Effector memory CD8-positive, alpha-beta T cell (primary cell): Measurements from ENCODE around the gene PUS7.
"Not testable (repeated sequence)": the region's sequence is repeated elsewhere in the genome, so short reads cannot be mapped to it uniquely, and the experiment has no call there.

ENCODE experiments used
- ATAC-seq: fragments of 150-1000 bp; cut with Tn5 transposase; replicated peaks from 2 replicates; pipeline ENCODE4 v1.10.0; 2021; ENCODE audit warnings: mild to moderate bottlenecking, moderate library complexity
- DNase-seq, 3 experiments: peaks; one replicate each; pipeline ENCODE4 v3.0.0; 2021
- H3K27ac Mint-ChIP-seq, 2 donors: one replicate each; pipeline ENCODE4 v1.8.0; 2022; ENCODE audit warnings: mild to moderate bottlenecking in 2 of 2, mixed read lengths in 2 of 2, moderate library complexity in 2 of 2
- H3K27me3 Mint-ChIP-seq, 2 donors: one replicate each; pipeline ENCODE4 v1.8.0; 2022; ENCODE audit warnings: mixed read lengths in 2 of 2
- H3K36me3 Mint-ChIP-seq: one replicate; pipeline ENCODE4 v1.8.0; 2022; ENCODE audit warnings: mild to moderate bottlenecking, moderate library complexity, mixed read lengths; ENCODE audit not compliant: insufficient read depth
- H3K4me1 Mint-ChIP-seq, 2 donors: one replicate each; pipeline ENCODE4 v1.8.0; 2022; ENCODE audit warnings: low read depth in 2 of 2, mixed read lengths in 2 of 2
- H3K4me3 Mint-ChIP-seq, 2 donors: one replicate each; pipeline ENCODE4 v1.8.0; 2022; ENCODE audit warnings: mild to moderate bottlenecking in 2 of 2, mixed read lengths in 2 of 2, moderate library complexity in 2 of 2
- H3K9me3 Mint-ChIP-seq, 2 donors: one replicate each; pipeline ENCODE4 v1.8.0; 2022; ENCODE audit warnings: mixed read lengths in 2 of 2

Gene PUS7

GRCh38 chr7:105521027-105521716, 899 bp downstream of the PUS7 start:
- peaks cover 9 to 10% of the 10 kb centered on the region in 2 donors for H3K4me1 Mint-ChIP-seq
- peak overlapping the region; percentile 94 to 97 for H3K4me3 Mint-ChIP-seq
- peak; percentile 38 for ATAC-seq

GRCh38 chr7:105520620-105521019, 1.5 kb downstream of the PUS7 start:
- H3K4me3 Mint-ChIP-seq = peak overlapping the region; percentile 44 to 97
- H3K4me1 Mint-ChIP-seq, H3K9me3 Mint-ChIP-seq, ATAC-seq, H3K36me3 Mint-ChIP-seq, DNase-seq, H3K27me3 Mint-ChIP-seq, H3K27ac Mint-ChIP-seq: not testable (repeated sequence)

More at GRCh38 chr7:105521027-105521716, 899 bp downstream of the PUS7 start:
- Mint-ChIP-seq H3K27me3 (no peaks in the 10 kb centered on the region), H3K36me3 (peaks cover 4% of the 10 kb centered on the region), H3K9me3 (no peaks in the 10 kb centered on the region), H3K27ac (peak overlapping the region; percentile 69 to 84)
- peak; percentile 7 to 26 (median 24) for DNase-seq

GRCh38 chr7:105519353-105519752, 2.7 kb downstream of the PUS7 start:
- Mint-ChIP-seq H3K36me3 (peaks cover 8% of the 10 kb centered on the region), H3K4me3 (peak overlapping the region in 1 of 2 donors; percentile 35), H3K27ac (no peak overlapping the region), H3K9me3 (no peaks in the 10 kb centered on the region), H3K4me1 (peaks cover 9 to 10% of the 10 kb centered on the region in 2 donors), H3K27me3 (no peaks in the 10 kb centered on the region)
- no peak for ATAC-seq
- no peak for DNase-seq

GRCh38 chr7:105515610-105516009, 6.5 kb downstream of the PUS7 start:
- not testable (repeated sequence) for H3K27ac Mint-ChIP-seq

GRCh38 chr7:105512926-105513526, 9.0 kb downstream of the PUS7 start:
- peaks cover 0 to 6% of the 10 kb centered on the region in 2 donors for H3K4me1 Mint-ChIP-seq
- H3K27me3 Mint-ChIP-seq = no peaks in the 10 kb centered on the region
- no peak overlapping the region for H3K4me3 Mint-ChIP-seq
- ATAC-seq (no peak), DNase-seq (no peak)
- no peaks in the 10 kb centered on the region for H3K9me3 Mint-ChIP-seq
- peak overlapping the region in 1 of 2 donors; percentile 59 for H3K27ac Mint-ChIP-seq
- peaks cover 6% of the 10 kb centered on the region for H3K36me3 Mint-ChIP-seq

More at GRCh38 chr7:105515610-105516009, 6.5 kb downstream of the PUS7 start:
- not testable (repeated sequence) for ATAC-seq, DNase-seq, H3K4me3 Mint-ChIP-seq, H3K27me3 Mint-ChIP-seq, H3K9me3 Mint-ChIP-seq
- H3K4me1 Mint-ChIP-seq = peaks cover 2 to 12% of the 10 kb centered on the region in 2 donors
- H3K36me3 Mint-ChIP-seq = peaks cover 10% of the 10 kb centered on the region

- ATAC-seq = no peak
- no peaks in the 10 kb centered on the region for H3K9me3 Mint-ChIP-seq
- no peaks in the 10 kb centered on the region for H3K27me3 Mint-ChIP-seq
- peaks cover 6% of the 10 kb centered on the region for H3K36me3 Mint-ChIP-seq
- H3K27ac Mint-ChIP-seq = peak overlapping the region in 1 of 2 donors; percentile 59
- H3K4me1 Mint-ChIP-seq = peaks cover 0 to 6% of the 10 kb centered on the region in 2 donors
- no peak for DNase-seq
- no peak overlapping the region for H3K4me3 Mint-ChIP-seq
Observed at GRCh38 chr7:105512415-105512814, 9.7 kb downstream of the PUS7 start.

- ATAC-seq (no peak), DNase-seq (no peak)
- Mint-ChIP-seq H3K9me3 (no peaks in the 10 kb centered on the region), H3K27me3 (no peaks in the 10 kb centered on the region), H3K36me3 (peaks cover 4% of the 10 kb centered on the region), H3K4me1 (peaks cover 0 to 2% of the 10 kb centered on the region in 2 donors), H3K4me3 (no peak overlapping the region), H3K27ac (no peak overlapping the region)
Observed at GRCh38 chr7:105502173-105502572, 19.9 kb downstream of the PUS7 start.

GRCh38 chr7:105497016-105497415, 25.1 kb downstream of the PUS7 start:
- H3K4me3 Mint-ChIP-seq = no peak overlapping the region
- no peak for DNase-seq
- H3K36me3 Mint-ChIP-seq = no peaks in the 10 kb centered on the region
- H3K27me3 Mint-ChIP-seq = no peaks in the 10 kb centered on the region
- no peak overlapping the region for H3K27ac Mint-ChIP-seq
- H3K9me3 Mint-ChIP-seq = no peaks in the 10 kb centered on the region
- no peak for ATAC-seq
- H3K4me1 Mint-ChIP-seq = no peaks in the 10 kb centered on the region

- H3K36me3 Mint-ChIP-seq = no peaks in the 10 kb centered on the region
- no peaks in the 10 kb centered on the region for H3K9me3 Mint-ChIP-seq
- no peaks in the 10 kb centered on the region for H3K27me3 Mint-ChIP-seq
- no peak for ATAC-seq
- no peaks in the 10 kb centered on the region for H3K4me1 Mint-ChIP-seq
- DNase-seq = no peak
- no peak overlapping the region for H3K27ac Mint-ChIP-seq
- no peak overlapping the region for H3K4me3 Mint-ChIP-seq
Observed at GRCh38 chr7:105496521-105496920, 25.6 kb downstream of the PUS7 start.

GRCh38 chr7:105493923-105494315, 28.2 kb downstream of the PUS7 start:
- H3K27me3 Mint-ChIP-seq = no peaks in the 10 kb centered on the region
- H3K9me3 Mint-ChIP-seq = no peaks in the 10 kb centered on the region
- DNase-seq (no peak), ATAC-seq (no peak)
- H3K4me1 Mint-ChIP-seq = no peaks in the 10 kb centered on the region
- no peaks in the 10 kb centered on the region for H3K36me3 Mint-ChIP-seq
- H3K27ac Mint-ChIP-seq = no peak overlapping the region
- no peak overlapping the region for H3K4me3 Mint-ChIP-seq

- no peaks in the 10 kb centered on the region for H3K4me1 Mint-ChIP-seq
- H3K9me3 Mint-ChIP-seq = no peaks in the 10 kb centered on the region
- H3K36me3 Mint-ChIP-seq = no peaks in the 10 kb centered on the region
- DNase-seq (no peak), ATAC-seq (no peak)
- H3K27me3 Mint-ChIP-seq = no peaks in the 10 kb centered on the region
- H3K4me3 Mint-ChIP-seq = no peak overlapping the region
- H3K27ac Mint-ChIP-seq = peak overlapping the region in 1 of 2 donors; percentile 38
Observed at GRCh38 chr7:105493196-105493922, 28.7 kb downstream of the PUS7 start.

- H3K27me3 Mint-ChIP-seq = no peaks in the 10 kb centered on the region
- H3K4me3 Mint-ChIP-seq = no peak overlapping the region
- ATAC-seq = no peak
- H3K4me1 Mint-ChIP-seq = peaks cover 2 to 4% of the 10 kb centered on the region in 2 donors
- peaks cover 9% of the 10 kb centered on the region for H3K36me3 Mint-ChIP-seq
- no peaks in the 10 kb centered on the region for H3K9me3 Mint-ChIP-seq
- no peak for DNase-seq
- no peak overlapping the region for H3K27ac Mint-ChIP-seq
Observed at GRCh38 chr7:105489409-105489808, 32.7 kb downstream of the PUS7 start.

- no peaks in the 10 kb centered on the region for H3K27me3 Mint-ChIP-seq
- peak in 1 of 3 experiments; percentile 4 for DNase-seq
- peaks cover 9% of the 10 kb centered on the region for H3K36me3 Mint-ChIP-seq
- H3K4me3 Mint-ChIP-seq = no peak overlapping the region
- H3K4me1 Mint-ChIP-seq = peaks cover 2 to 4% of the 10 kb centered on the region in 2 donors
- peak; percentile 41 for ATAC-seq
- peak overlapping the region; percentile 25 to 44 for H3K27ac Mint-ChIP-seq
- H3K9me3 Mint-ChIP-seq = no peaks in the 10 kb centered on the region
Observed at GRCh38 chr7:105487579-105488571, 34.2 kb downstream of the PUS7 start.
